Vagina (tissue), 2 donors: ENCODE data around the gene NAB1.

Experiments
- POLR2A ChIP-seq, 2 donors: fragments of 450-650 bp; IDR thresholded peaks; one replicate each; pipeline ENCODE4 v1.6.1; 2017; ENCODE audit warnings: antibody characterized with exemption in 2 of 2, mild to moderate bottlenecking in 2 of 2, moderate library complexity in 2 of 2
- TF ChIP-seq, protein P1 (sequence below), 3 experiments: fragments of 450-650 bp in 2 of 3; fragments of 200-600 bp in 1 of 3; sonication (generic) in 1 of 3; IDR thresholded peaks; one replicate each; pipeline ENCODE4 v1.5.1; 2017 to 2019; ENCODE audit warnings: antibody characterized with exemption in 3 of 3, mild to moderate bottlenecking in 2 of 3, moderate library complexity in 2 of 3

DNA sequence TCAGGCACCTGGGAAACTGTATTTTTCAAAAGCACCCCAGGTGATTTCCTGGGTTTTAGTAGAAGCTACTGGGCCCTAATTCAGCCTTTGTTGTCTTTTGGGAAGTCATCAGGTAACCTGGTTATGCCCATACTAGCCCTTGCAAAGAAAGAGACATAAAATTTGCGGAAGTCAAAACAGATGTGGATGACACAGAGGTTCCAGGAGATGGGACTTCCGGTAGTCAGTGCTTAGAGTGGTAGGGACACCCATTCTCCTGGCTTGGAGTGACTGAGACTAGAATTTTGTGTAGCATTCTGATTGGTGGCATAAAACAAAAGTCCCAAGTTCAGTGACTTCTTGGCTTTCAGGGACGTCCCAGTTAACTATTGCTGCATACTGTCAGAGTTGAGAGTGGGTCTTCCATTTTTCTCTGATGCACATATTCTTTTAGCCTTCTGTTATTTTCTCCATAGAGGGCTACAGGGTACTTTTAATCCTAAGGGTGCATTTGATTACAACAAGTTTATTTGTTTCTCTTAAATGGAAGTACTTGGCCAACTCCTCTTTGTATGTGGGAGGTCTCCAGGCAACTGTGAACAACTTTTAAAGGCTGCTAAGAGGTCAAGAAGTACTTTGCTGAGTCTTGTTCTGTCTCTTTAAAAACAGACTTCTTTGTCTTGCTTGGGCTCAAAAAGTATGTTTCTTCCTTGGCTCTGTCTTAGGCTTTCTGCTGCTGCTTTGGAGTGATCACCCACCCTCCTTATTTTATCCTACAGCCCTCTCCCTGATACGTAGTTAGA is 8.8 kb downstream of the NAB1 start:
- TF ChIP-seq, protein P1, sequence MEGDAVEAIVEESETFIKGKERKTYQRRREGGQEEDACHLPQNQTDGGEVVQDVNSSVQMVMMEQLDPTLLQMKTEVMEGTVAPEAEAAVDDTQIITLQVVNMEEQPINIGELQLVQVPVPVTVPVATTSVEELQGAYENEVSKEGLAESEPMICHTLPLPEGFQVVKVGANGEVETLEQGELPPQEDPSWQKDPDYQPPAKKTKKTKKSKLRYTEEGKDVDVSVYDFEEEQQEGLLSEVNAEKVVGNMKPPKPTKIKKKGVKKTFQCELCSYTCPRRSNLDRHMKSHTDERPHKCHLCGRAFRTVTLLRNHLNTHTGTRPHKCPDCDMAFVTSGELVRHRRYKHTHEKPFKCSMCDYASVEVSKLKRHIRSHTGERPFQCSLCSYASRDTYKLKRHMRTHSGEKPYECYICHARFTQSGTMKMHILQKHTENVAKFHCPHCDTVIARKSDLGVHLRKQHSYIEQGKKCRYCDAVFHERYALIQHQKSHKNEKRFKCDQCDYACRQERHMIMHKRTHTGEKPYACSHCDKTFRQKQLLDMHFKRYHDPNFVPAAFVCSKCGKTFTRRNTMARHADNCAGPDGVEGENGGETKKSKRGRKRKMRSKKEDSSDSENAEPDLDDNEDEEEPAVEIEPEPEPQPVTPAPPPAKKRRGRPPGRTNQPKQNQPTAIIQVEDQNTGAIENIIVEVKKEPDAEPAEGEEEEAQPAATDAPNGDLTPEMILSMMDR (IDR thresholded peaks at IDR 0.05): no peak
- TF ChIP-seq POLR2A (IDR thresholded peaks at IDR 0.05): no peak
